ENCODE data around the gene SLC9A8.

DNA sequence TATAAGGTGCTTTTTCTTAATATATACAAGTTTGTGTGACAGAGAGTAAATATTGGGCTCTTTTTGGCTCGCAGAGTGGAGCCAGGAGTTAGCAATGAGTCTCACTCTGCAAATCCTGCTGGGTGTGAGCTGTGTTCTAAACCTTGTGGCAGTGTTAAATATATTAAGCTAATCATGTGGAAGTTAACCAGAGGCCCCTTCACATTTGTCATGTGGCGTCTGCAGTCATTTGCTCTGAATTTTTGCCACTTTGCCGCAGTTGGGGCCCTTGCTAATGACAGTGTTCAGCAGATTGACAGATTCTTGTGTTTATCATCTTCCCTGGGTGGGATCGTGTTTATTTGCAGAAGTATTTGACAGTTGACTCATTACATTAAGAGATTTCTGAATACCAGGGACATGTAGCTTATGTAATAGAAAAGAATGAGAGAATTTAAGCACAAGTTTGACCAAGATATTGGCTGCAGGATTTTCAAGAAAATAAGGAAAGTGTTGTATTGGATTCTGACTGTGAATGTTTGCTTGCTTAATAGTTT is 64.8 kb downstream of the SLC9A8 start:
- TF ChIP-seq, protein P1, sequence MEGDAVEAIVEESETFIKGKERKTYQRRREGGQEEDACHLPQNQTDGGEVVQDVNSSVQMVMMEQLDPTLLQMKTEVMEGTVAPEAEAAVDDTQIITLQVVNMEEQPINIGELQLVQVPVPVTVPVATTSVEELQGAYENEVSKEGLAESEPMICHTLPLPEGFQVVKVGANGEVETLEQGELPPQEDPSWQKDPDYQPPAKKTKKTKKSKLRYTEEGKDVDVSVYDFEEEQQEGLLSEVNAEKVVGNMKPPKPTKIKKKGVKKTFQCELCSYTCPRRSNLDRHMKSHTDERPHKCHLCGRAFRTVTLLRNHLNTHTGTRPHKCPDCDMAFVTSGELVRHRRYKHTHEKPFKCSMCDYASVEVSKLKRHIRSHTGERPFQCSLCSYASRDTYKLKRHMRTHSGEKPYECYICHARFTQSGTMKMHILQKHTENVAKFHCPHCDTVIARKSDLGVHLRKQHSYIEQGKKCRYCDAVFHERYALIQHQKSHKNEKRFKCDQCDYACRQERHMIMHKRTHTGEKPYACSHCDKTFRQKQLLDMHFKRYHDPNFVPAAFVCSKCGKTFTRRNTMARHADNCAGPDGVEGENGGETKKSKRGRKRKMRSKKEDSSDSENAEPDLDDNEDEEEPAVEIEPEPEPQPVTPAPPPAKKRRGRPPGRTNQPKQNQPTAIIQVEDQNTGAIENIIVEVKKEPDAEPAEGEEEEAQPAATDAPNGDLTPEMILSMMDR (IDR thresholded peaks at IDR 0.05) = no peak
- TF ChIP-seq, protein P2, sequence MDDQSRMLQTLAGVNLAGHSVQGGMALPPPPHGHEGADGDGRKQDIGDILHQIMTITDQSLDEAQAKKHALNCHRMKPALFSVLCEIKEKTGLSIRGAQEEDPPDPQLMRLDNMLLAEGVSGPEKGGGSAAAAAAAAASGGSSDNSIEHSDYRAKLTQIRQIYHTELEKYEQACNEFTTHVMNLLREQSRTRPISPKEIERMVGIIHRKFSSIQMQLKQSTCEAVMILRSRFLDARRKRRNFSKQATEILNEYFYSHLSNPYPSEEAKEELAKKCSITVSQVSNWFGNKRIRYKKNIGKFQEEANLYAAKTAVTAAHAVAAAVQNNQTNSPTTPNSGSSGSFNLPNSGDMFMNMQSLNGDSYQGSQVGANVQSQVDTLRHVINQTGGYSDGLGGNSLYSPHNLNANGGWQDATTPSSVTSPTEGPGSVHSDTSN (IDR thresholded peaks at IDR 0.05) = no peak
- TF ChIP-seq NR3C1 (IDR thresholded peaks at IDR 0.05) (no peak), EP300 (IDR thresholded peaks at IDR 0.05) (no peak), BHLHE40 (IDR thresholded peaks at IDR 0.05; ENCODE audit: low read depth, low read length) (no peak), CHD4 (IDR thresholded peaks at IDR 0.05; ENCODE audit: borderline replicate concordance) (no peak), ESRRA (IDR thresholded peaks at IDR 0.05; ENCODE audit: borderline replicate concordance, low read length) (no peak)
- TF ChIP-seq, protein P3, sequence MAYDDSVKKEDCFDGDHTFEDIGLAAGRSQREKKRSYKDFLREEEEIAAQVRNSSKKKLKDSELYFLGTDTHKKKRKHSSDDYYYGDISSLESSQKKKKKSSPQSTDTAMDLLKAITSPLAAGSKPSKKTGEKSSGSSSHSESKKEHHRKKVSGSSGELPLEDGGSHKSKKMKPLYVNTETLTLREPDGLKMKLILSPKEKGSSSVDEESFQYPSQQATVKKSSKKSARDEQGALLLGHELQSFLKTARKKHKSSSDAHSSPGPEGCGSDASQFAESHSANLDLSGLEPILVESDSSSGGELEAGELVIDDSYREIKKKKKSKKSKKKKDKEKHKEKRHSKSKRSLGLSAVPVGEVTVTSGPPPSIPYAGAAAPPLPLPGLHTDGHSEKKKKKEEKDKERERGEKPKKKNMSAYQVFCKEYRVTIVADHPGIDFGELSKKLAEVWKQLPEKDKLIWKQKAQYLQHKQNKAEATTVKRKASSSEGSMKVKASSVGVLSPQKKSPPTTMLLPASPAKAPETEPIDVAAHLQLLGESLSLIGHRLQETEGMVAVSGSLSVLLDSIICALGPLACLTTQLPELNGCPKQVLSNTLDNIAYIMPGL (CRISPR knock-in tag; IDR thresholded peaks at IDR 0.05; ENCODE audit: borderline replicate concordance) = no peak
